Ureter (tissue), 1 donor: ENCODE data around the gene ERGIC1. TPM values are rescaled to one million over a fixed set of nuclear protein-coding genes. Genes with fewer than 3 reads are reported as not detected.
A peak's percentile ranks its signal among the peaks of the same experiment; 100 is the strongest.

Experiments used
- DNase-seq: peaks from one replicate; pipeline ENCODE4 v3.0.0-alpha.2; 2020; ENCODE audit warnings: low spot score
- total RNA-seq: library from RNA; stranded (reverse); gene quantifications from one replicate; pipeline ENCODE4 v1.2.4, GENCODE V29; 2023
- donor health status: DM: yes; HTN: yes; CAD: no.

The ERGIC1 gene
- total RNA-seq, 1 donor from 2014 or later = 140 TPM

DNA sequence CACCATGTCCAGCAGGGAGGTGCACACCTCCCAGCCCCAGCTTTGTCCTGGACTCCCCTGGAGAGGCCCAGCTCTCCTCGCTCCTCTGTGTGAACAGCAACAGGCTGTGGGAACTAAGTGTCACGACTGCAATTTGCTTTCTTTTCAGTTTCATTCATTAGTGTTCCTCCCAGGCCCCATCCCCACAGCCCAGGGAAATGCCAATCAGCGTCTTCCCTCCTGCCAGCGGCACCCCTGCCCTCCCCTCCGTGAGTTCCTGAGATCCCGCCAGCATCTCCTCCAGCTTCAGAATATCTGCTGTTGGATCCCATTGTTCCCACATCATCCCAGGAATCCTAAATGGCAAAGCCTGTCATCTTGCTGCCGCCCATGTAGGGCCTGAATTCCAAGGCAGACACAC is 112.1 kb downstream of the ERGIC1 start:
- DNase-seq = no peak

- DNase-seq = no peak
These were observed 115.4 kb downstream of the ERGIC1 start for GRCh38 chr5:172949426-172949825.

GRCh38 chr5:172950176-172950965 is 116.3 kb downstream of the ERGIC1 start:
- no peak for DNase-seq

DNA sequence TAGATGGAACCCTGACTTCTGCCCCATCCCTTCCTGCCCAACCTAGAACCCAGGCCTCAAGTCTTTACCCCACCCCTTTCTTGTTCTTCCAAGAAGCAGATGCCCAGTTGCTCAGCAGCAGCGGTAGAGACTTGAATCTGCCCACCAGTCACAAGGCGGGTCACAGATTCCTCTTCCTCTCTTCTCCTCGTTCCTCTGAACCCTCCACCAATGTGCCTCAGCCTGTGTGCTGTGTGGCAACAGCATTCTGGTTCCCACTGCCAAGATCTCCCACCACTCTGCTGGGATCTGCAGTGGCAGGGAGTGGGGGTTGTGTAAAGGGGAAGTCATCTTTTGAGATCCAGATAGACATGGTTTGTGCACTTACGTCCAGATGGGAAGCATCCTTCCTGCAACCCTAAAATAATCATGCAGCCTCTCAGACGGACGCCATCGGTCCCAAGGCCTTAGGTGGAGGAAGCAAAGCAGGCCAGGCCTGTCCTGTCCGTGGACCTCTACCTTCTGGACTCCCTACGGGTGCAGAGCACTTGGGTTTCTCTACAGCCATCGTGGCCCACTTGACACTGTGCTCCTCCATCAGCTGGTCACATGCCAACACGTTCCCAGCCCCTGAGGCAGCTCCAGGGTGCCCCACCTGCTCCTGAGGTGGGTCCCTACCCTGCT is 117.5 kb downstream of the ERGIC1 start:
- no peak for DNase-seq

GRCh38 chr5:172952034-172952511 is 118.0 kb downstream of the ERGIC1 start:
- no peak for DNase-seq

- DNase-seq = no peak
These were observed 120.0 kb downstream of the ERGIC1 start for GRCh38 chr5:172953776-172954675.

- no peak for DNase-seq
These were observed 120.7 kb downstream of the ERGIC1 start for GRCh38 chr5:172954751-172955159.

- no peak for DNase-seq
These were observed 122.2 kb downstream of the ERGIC1 start for GRCh38 chr5:172956228-172956627.

GRCh38 chr5:172956936-172957335 is 122.9 kb downstream of the ERGIC1 start:
- DNase-seq = no peak

DNA sequence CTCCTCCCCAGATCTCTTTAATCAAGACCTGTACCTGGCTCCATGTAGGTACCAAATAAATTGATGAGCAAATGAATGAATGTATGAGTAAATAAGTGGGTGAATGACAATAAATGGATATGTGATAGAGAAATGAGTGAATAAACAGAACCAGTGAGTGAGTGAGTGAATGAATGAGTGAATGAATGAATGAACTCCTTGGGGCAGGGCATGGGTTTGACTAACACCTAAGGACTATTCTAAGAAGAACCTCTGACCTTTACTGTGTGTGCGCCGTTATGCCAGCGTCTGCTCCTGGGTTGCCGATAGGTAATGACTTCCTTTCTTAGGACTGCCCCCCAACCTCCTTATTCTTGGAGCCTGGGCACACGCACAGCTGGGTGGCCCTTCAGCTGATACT is 123.4 kb downstream of the ERGIC1 start:
- DNase-seq = no peak

DNA sequence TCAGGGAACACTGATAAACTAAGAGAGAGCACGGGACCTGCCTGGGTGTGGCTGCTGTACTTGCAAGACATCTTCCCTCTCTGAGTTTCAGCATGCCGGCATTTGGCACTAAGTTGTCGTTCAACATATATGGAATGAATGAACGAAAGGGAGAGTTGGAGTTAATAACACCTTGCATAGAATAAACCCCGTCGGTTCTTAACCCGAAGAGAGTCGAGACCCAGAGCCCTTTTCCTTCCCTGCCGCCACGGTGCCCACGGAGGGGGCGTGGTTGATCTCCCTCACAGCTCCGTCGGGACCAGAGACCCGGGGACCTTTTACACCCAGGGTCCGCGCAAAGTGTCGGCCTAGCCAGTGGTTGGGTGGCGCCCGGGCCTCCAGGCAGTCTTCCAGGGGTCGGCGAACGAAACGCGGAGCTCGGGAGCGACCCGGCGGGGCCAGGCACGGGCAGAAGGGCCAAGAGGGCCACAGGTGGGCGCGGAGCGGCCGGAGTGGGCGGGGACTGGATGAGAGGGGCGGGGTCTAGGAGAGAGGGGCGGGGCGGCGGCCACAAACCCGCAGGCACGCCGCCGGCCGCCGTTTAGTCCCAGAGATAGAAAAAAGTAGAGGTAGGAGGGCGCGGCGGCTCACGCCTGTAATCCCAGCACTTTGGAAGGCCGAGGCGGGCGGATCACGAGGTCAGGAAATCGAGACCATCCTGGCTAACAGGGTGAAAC is 124.4 kb downstream of the ERGIC1 start:
- DNase-seq = peak; percentile 61

- DNase-seq = no peak
These were observed 126.1 kb downstream of the ERGIC1 start for GRCh38 chr5:172959824-172960799.

DNA sequence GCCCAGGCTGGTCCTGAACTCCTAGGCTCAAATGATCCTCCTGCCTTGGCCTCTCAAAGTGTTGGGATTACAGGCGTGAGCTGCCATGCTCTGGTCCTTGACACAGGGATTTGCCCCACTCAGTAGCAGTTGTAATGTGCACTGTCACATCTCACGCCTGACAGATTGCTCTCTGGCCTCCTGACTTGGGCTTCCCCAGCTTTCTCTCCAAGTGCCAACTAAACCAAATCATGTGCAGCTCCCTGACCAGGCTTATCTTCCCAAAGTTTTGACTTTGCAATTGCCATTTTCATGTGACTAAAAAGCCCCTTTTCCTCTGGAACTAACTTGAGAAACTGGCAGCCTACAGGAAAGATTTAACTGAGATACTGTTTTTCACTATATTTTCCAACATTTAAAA is 135.9 kb downstream of the ERGIC1 start:
- no peak for DNase-seq

DNA sequence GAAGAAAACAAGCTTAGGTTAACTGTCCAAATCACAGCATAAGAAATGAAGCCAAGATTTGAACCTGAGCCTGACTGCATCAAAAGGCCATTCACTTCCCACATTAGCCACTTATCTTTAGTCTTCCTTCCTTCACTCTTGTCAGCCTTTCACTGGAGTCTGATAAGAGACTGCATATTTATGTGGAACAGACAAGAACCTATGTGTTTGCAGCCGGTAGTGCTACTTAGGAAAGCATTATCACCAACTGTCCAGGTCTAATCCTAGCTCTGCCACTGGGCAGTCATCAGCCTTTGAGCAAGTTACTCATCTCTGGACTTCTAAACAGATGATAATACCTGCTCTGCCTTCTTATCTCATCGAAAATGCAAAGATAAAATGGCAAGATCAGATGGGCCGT is 137.4 kb downstream of the ERGIC1 start:
- no peak for DNase-seq

DNA sequence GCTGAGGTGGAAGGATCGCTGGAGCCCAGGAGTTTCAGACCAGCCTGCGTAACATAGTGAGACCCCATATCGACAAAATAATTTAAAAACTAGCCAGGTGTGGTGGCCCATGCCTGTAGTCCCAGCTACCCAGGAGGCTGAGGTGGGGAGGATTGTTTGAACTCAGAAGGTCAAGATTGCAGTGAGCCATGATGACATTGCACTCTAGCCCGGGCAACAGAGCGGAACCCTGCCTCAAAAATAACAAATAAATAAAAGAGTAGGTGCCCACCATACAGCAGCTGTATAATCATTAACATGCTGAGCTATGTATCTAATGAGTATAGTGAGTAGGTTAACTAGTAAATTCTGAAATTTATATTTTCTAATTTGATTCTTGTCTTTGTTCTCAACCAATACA is 138.5 kb downstream of the ERGIC1 start:
- DNase-seq = no peak

DNA sequence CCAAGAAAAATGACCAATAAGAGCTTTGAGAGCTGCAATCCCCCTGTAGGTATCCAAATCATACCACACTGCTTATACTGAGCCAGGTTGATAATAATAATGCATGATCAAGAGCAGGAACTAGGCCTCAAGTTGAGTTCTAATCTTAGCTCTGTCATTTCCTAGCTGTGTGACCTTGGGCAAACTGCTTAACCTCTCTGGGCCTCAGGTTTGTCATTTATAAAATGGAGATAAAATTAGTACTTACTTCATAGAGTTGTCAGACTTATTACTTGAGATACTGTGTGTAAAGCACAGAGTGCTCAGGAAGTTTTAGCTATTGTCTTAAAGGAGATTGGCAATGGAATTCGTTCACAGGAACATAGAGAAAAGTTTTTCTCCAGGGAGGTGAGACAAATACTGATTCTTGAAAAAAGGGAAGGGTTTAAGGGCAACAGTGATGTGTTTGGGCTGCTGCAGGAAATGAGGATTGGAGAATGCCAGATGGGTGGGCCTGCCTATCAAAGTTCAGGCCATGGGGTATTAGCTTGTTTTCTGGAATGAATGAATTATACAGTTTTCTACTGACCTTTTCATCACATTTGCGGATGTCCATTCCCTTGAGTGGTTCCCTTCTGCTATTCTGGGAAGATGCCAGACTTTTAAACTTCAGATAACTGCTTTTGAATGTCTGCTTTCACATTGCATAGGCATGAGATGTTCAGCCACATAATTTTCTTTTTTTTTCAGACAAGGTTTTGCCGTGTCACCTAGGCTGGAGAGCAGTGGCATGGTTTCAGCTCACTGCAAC is 139.3 kb downstream of the ERGIC1 start:
- DNase-seq = no peak

- no peak for DNase-seq
These were observed 139.9 kb downstream of the ERGIC1 start for GRCh38 chr5:172973931-172974330.

DNA sequence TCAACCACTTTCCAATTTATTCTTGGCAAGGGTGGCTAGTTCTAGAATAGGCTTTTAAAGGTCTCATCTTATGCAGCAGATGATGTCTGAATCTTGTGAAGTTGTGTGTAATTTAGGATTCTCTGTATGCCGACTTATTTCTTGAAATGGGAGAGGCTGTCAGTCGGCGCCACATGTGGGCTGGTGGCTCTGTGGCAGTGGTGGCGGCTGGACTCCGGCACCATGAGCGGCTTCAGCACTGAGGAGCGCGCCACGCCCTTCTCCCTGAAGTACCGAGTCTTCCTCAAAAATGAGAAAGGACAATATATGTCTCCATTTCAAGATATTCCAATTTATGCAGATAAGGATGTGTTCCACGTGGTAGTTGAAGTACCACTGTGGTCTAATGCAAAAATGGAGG is 141.2 kb downstream of the ERGIC1 start:
- no peak for DNase-seq

- no peak for DNase-seq
These were observed 145.7 kb downstream of the ERGIC1 start for GRCh38 chr5:172979778-172980177.

- DNase-seq = no peak
These were observed 147.9 kb downstream of the ERGIC1 start for GRCh38 chr5:172981931-172982330.
